EH (cell line): ENCODE results near the gene NBPF12.
A peak's percentile ranks its signal among the peaks of the same experiment; 100 is the strongest.
"Not testable (repeated sequence)": the region's sequence is repeated elsewhere in the genome, so short reads cannot be mapped to it uniquely, and the experiment has no call there.

Experiments used
- DNase-seq: peaks from one replicate; pipeline ENCODE4 v3.0.0-alpha.2; 2015; ENCODE audit warnings: low read depth

Gene NBPF12

GRCh38 chr1:146938242-146938902 is at the start of gene NBPF12:
TSS of gene NBPF12 (plus strand) at chr1:146938324. CDS start at chr1:146960144, 21,820 bp downstream.
- DNase-seq, result peak; percentile 83

- not testable (repeated sequence) for DNase-seq
These were observed 46.8 kb upstream of the NBPF12 start for GRCh38 chr1:146891355-146891754.

GRCh38 chr1:146892331-146892730 is 45.8 kb upstream of the NBPF12 start:
- not testable (repeated sequence) for DNase-seq

GRCh38 chr1:146907565-146908261 is 30.4 kb upstream of the NBPF12 start:
- not testable (repeated sequence) for DNase-seq

- peak; percentile 63 for DNase-seq
These were observed 25.1 kb upstream of the NBPF12 start for GRCh38 chr1:146912975-146913374.

- not testable (repeated sequence) for DNase-seq
These were observed 17.3 kb upstream of the NBPF12 start for GRCh38 chr1:146920811-146921210.

- not testable (repeated sequence) for DNase-seq
These were observed 15.5 kb upstream of the NBPF12 start for GRCh38 chr1:146922614-146923013.

- DNase-seq, result not testable (repeated sequence)
These were observed 14.0 kb upstream of the NBPF12 start for GRCh38 chr1:146924106-146924505.

- not testable (repeated sequence) for DNase-seq
These were observed 11.7 kb upstream of the NBPF12 start for GRCh38 chr1:146926413-146926812.

- not testable (repeated sequence) for DNase-seq
These were observed 7.9 kb upstream of the NBPF12 start for GRCh38 chr1:146930225-146930624.

GRCh38 chr1:146934390-146935223 is 3.5 kb upstream of the NBPF12 start:
- not testable (repeated sequence) for DNase-seq

- not testable (repeated sequence) for DNase-seq
These were observed 662 bp upstream of the NBPF12 start for GRCh38 chr1:146937462-146937861.

GRCh38 chr1:146938927-146939786 is 1.0 kb downstream of the NBPF12 start:
- DNase-seq, result peak; percentile 32

- DNase-seq, result not testable (repeated sequence)
These were observed 2.2 kb downstream of the NBPF12 start for GRCh38 chr1:146940293-146940692.

- not testable (repeated sequence) for DNase-seq
These were observed 5.3 kb downstream of the NBPF12 start for GRCh38 chr1:146943342-146943886.

- not testable (repeated sequence) for DNase-seq
These were observed 10.0 kb downstream of the NBPF12 start for GRCh38 chr1:146948127-146948526.

GRCh38 chr1:146964340-146964739 is 26.2 kb downstream of the NBPF12 start:
- DNase-seq, result not testable (repeated sequence)

GRCh38 chr1:146966351-146966750 is 28.2 kb downstream of the NBPF12 start:
- peak; percentile 0 for DNase-seq

GRCh38 chr1:146970656-146971055 is 32.5 kb downstream of the NBPF12 start:
- DNase-seq, result not testable (repeated sequence)

- DNase-seq, result not testable (repeated sequence)
These were observed 34.6 kb downstream of the NBPF12 start for GRCh38 chr1:146972681-146973080.

- not testable (repeated sequence) for DNase-seq
These were observed 47.7 kb downstream of the NBPF12 start for GRCh38 chr1:146985855-146986254.
